WI38 (cell line): ENCODE data around the gene DIS3.
A peak's percentile ranks its signal among the peaks of the same experiment; 100 is the strongest.

ENCODE experiments used
- H3K4me3 ChIP-seq: 2 replicates; pipeline ENCODE4 v1.5.1; 2011; ENCODE audit warnings: low read depth, mild to moderate bottlenecking, control low read depth, low read length
- TF ChIP-seq, protein P1 (sequence below): IDR thresholded peaks from 2 replicates; pipeline ENCODE4 v1.5.1; 2012; ENCODE audit warnings: low read depth, mild to moderate bottlenecking, control low read depth, low read length

Gene DIS3

DNA sequence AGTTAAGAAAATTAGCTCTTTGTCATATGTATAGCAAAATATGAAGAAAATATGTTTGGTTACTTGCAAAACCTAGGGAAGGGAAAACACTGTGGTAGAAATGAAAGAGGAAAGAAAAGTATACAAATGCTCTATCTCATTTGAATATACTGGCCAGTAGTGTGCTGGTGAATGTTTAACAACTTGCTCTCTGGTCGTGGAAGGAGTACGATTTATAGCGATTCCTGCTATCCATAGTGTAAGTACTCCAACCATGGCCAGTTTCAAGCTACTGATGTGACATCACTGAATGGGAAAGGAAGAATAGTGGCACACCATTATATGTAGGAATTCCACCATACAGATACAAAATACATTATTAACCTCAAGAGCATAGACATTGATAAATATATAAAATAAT lies 44.7 kb downstream of the DIS3 start:
- TF ChIP-seq, protein P1, sequence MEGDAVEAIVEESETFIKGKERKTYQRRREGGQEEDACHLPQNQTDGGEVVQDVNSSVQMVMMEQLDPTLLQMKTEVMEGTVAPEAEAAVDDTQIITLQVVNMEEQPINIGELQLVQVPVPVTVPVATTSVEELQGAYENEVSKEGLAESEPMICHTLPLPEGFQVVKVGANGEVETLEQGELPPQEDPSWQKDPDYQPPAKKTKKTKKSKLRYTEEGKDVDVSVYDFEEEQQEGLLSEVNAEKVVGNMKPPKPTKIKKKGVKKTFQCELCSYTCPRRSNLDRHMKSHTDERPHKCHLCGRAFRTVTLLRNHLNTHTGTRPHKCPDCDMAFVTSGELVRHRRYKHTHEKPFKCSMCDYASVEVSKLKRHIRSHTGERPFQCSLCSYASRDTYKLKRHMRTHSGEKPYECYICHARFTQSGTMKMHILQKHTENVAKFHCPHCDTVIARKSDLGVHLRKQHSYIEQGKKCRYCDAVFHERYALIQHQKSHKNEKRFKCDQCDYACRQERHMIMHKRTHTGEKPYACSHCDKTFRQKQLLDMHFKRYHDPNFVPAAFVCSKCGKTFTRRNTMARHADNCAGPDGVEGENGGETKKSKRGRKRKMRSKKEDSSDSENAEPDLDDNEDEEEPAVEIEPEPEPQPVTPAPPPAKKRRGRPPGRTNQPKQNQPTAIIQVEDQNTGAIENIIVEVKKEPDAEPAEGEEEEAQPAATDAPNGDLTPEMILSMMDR = no peak
- H3K4me3 ChIP-seq = no peak overlapping the region

DNA sequence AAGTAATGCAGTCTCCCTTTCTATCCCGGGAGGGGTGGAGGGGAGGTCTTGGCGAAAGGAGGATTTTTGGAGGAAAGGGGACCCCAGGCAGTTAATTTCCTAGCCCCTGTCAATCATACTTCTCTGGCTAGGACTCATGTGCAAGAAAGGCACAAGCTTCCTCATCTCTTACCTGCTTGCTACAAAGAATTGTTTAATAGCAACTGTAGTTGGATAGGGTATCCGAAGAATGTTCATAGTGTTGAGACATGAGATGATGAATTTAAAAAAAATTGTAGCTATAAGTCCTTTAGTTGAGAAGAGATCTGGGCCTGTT lies 53.5 kb downstream of the DIS3 start:
- peak overlapping the region; percentile 97 for H3K4me3 ChIP-seq
- TF ChIP-seq, protein P1 = no peak

DNA sequence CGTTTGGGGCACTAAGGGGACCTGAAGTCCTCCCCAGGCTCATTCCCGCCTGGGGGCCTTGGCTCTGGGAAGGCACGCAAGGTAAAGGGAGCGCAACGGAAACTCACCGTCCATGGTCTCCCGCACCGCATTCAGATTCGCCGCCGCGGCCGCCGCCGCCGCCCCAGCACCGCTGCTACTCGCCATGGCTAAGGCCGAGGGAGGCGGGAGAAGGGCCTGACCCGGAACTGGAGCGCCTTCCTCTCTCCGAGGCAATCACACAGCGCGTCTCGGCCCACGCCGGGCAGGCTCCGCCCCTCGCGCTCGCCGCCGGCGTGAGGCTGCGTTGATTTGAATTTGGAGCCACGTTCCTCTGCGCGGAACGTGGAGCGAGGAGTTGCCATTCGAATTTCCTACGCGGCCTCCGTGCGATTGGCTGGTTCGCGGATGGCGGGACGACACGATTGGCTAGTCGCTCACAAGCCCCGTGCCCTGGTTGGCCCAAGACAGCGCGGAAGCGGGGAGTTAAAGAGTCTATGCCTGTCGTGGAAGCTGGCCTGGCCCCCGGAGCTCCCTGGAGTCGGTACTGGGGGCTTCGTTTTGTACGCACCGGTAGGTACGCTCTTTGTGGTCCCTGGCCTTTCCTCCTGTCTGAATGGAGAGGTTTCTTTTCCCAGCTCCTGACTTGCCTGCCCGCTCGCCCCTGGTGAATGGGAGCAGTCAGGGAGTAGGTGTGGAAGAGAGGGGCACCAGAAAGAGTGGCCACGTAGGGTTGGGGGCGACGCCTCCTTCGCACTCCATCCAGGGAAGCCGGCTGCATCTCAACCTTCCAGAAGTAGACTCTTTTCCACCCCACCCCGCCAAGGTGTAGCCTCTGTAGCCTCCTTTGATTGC lies 54.0 kb downstream of the DIS3 start, which contains the start of the genes BORA and MZT1:
Gene BORA (plus strand): TSS at position 507 of the 873 bp plus-strand sequence. CDS start 1,018 bp downstream, outside the sequence.
Gene MZT1 (minus strand): TSS at position 213 of the 873 bp plus-strand sequence. CDS start 27 bp downstream, at position 186.
- TF ChIP-seq, protein P1 = no peak
- H3K4me3 ChIP-seq = peak within 1 kb of the TSS; percentile 97

DNA sequence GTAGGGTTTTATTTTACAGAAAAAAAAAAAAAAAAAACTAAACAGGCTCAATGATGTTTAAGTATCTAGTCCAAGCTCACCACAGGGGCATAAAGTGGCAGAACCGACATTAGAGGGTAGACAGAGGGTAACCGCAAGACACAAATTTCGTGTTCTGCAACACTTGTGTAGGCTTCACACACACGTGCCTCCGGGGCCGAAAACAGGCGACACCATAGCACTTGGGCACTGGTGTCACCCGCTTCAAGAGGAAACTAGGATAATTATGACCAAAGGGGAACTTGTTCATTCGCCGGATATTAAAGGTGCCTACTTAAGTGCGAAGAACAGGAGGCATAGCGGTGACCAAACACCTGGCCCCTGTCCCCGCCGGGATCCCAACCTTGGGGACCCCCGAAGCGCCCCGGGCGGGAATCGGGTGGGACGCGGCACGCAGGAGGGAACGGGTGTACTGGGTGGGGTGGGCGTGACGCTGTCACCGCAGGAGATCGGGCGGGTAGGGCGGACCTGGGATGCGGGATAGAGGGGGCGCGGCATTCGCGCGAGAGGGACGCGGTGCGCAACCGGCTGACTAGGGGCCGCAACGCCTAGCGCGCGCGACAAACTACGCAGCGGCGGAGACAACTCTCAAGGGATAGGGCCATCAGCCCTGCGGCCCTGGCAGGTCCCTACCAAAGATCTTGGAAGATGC lies 54.8 kb downstream of the DIS3 start:
- TF ChIP-seq, protein P1 = no peak

DNA sequence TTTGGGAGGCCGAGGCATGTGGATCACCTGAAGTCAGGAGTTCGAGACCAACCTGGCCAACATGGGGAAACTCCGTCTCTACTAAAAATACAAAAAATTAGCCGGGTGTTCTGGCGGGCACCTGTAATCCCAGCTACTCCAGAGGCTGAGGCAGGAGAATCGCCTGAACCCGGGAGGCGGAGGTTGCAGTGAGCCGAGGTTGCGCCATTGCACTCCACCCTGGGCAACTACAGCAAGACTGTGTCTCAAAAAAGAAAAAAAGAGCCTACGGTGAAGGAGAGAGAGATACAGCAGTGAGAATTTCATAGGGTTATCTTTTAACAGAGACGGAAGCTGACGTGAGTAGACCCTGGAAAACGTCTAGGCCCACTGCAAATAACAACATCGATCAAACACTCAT lies 55.5 kb downstream of the DIS3 start:
- peak overlapping the region; percentile 97 for H3K4me3 ChIP-seq

More for the DNA sequence above, 54.8 kb downstream of the DIS3 start:
- H3K4me3 ChIP-seq = peak overlapping the region; percentile 97

DNA sequence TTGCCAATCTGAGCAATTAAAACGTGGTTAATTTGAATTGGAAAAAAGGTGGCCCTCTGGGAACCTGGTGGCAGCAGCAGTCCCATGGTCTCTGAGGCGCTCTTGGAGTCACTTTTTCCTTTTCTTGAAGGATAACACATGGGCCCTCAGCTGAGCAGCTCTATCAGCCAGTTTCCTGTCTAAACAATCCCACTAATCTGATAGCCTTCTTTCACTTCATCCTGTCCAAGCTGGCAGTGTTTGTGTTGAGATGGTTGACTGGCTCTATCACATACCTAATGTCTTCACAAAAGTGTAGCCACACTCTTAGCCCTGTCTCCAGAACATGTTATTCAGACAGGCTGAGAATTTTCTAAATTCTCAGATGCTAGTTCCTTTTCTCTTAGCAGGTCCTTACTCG lies 64.9 kb downstream of the DIS3 start:
- no peak overlapping the region for H3K4me3 ChIP-seq
- TF ChIP-seq, protein P1 = no peak
